Activated gamma-delta T cell treated with Interleukin-2 at 50 U/mL for 16 hours (primary cell): ENCODE data around the gene CTNNA1.
A peak's percentile ranks its signal among the peaks of the same experiment; 100 is the strongest.

ENCODE experiments used
- DNase-seq: peaks from one replicate; pipeline ENCODE4 v3.0.0-alpha.2; 2020

The CTNNA1 gene

GRCh38 chr5:138937392-138938387 lies 184.5 kb downstream of the CTNNA1 start:
- DNase-seq: no peak

- no peak for DNase-seq
These were observed 185.3 kb downstream of the CTNNA1 start for GRCh38 chr5:138938526-138938925.

GRCh38 chr5:138942066-138942465 lies 188.8 kb downstream of the CTNNA1 start:
- DNase-seq: no peak

GRCh38 chr5:138942861-138943260 lies 189.6 kb downstream of the CTNNA1 start:
- no peak for DNase-seq

- no peak for DNase-seq
These were observed 190.5 kb downstream of the CTNNA1 start for GRCh38 chr5:138943599-138944173.

GRCh38 chr5:138944527-138945322 lies 191.5 kb downstream of the CTNNA1 start:
- no peak for DNase-seq

GRCh38 chr5:138945421-138946240 lies 192.4 kb downstream of the CTNNA1 start:
- DNase-seq: no peak

GRCh38 chr5:138946241-138946623 lies 193.0 kb downstream of the CTNNA1 start:
- DNase-seq: no peak

GRCh38 chr5:138946831-138947560 lies 193.8 kb downstream of the CTNNA1 start:
- DNase-seq: no peak

- no peak for DNase-seq
These were observed 194.6 kb downstream of the CTNNA1 start for GRCh38 chr5:138947780-138948179.

- DNase-seq: no peak
These were observed 195.4 kb downstream of the CTNNA1 start for GRCh38 chr5:138948471-138949222.

- DNase-seq: no peak
These were observed 196.0 kb downstream of the CTNNA1 start for GRCh38 chr5:138949223-138949574.

GRCh38 chr5:138949988-138950387 lies 196.8 kb downstream of the CTNNA1 start:
- no peak for DNase-seq

- no peak for DNase-seq
These were observed 197.3 kb downstream of the CTNNA1 start for GRCh38 chr5:138950421-138951031.

GRCh38 chr5:138951091-138951985 lies 198.1 kb downstream of the CTNNA1 start:
- no peak for DNase-seq

- DNase-seq: no peak
These were observed 198.9 kb downstream of the CTNNA1 start for GRCh38 chr5:138951986-138952735.

GRCh38 chr5:138952962-138953361 lies 199.7 kb downstream of the CTNNA1 start:
- DNase-seq: no peak

GRCh38 chr5:138953387-138954256 lies 200.4 kb downstream of the CTNNA1 start:
- DNase-seq: peak; percentile 26
